Pulmonary artery endothelial cell (primary cell): ENCODE measurements around the gene TFCP2L1. TPM values are rescaled to one million over a fixed set of nuclear protein-coding genes. Genes with fewer than 3 reads are reported as not detected.

ENCODE experiments used
- DNase-seq: peaks from one replicate; pipeline ENCODE4 v3.0.0-alpha.2; 2011; ENCODE audit warnings: low read depth, low spot score
- total RNA-seq: library from RNA; depleted of rRNA; stranded (reverse); fragments of >200 nt; gene quantifications from 2 replicates; pipeline ENCODE4 v1.2.3, GENCODE V29; 2014

The TFCP2L1 gene
- total RNA-seq, 1 donor from 2014 or later = not detected

DNA sequence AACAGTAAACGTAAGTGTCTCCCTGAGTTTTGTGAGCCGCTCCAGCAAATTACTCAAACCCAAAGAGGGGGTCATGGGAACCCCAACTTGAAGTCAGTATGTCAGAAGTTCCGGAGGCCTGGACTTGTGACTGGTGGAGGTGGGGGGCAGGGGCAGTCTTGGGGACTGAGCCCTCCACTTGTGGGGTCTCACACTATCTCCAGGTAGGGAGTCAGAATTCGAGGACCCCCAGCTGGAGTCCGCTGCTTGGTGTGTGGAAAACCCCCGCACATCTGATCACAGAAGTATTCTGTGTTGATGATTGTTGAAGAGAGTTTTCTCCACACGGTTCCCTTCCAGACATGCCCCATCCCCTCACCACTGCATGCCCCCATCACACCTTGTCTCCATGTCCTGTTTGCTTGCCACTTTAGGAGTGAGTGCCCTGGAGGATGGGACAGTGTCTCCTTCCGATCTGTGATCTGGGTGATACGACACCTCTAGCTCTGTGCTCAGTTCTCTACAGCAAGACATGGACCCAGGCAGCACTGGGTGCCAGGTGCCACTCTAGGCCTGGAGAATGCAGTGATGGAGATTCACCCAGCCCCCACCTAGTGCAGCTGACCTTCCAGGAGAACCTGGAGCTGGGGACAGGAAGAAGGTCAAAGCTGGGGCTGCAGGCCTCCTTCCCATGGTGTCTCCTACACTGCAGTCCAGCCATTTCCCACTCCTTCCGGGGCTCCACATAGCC, 85.6 kb downstream of the TFCP2L1 start:
- DNase-seq = no peak

GRCh38 chr2:121197369-121198091, 87.5 kb downstream of the TFCP2L1 start:
- no peak for DNase-seq

GRCh38 chr2:121196849-121197155, 88.2 kb downstream of the TFCP2L1 start:
- no peak for DNase-seq

DNA sequence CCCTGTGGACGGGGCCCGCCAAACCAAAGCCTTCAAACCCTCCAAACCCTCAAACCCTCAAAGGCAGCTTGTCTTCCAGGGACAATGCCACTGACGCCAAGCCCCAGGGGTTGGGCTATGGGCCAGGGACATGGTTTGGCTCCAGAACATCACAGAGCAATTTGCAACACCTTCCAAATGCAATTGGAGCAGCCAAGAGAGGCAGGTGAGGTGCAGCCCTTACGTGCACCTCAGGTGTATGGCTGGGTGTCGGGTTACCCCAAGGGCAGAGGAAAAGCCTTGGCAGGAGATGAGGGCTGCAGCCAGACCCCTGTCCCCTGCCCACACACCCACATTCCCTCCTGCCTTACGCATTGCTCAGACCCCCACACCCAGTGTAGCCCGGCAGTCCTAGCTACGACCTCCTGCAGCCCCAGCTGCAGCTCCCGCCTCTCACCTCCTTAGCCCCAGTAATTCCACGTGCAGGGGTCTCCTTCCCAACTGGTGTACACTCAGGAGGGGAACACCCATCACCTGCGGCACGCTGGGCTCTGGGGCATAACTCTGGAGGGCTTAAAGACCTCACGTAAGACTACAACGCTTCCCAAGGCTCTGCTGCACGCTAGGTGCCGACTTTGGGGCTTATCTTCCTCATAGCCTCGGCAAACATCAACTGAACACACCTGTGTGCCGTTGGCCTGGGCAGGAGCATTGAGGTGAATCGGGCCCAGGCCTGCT, 88.7 kb downstream of the TFCP2L1 start:
- DNase-seq = no peak

GRCh38 chr2:121195036-121195435, 90.0 kb downstream of the TFCP2L1 start:
- no peak for DNase-seq

DNA sequence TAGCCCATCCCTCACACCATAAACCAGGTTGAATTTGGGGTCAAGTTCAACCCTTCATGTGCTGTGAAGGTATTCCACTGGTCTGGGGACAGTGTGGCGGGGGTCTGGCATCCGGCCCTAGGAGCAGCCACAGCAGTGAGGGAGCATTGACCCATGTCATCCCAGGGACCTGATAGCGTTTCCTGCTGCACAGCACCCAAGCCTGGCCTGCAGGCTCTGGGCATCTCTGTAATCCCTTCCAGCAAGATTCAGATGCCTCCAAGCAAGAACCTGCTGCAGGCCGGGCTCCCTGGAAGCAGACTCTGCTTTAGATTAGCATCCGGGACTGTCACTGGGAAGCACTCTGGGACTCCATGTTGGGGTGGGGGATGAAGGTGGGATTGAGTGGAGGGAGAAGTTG, 90.4 kb downstream of the TFCP2L1 start:
- DNase-seq = no peak

DNA sequence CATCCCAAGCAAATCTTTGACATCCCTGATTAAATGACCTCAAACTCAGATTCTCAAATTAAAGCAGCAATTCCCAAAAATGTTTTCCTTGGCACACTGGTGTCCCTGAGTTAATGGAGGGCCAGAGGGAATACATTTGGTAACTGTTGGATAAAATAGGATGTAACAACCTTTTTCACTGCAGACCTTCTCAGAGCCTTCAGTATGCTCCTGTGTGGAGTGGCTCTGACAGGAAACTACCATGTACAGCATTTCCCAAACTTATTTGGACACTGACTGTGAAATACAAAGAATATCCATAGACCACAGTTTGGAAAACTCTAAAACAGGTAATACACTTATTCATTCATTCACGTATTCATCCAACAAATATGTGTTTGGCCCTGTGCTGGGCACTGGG, 91.8 kb downstream of the TFCP2L1 start:
- no peak for DNase-seq

- no peak for DNase-seq
These were observed 92.4 kb downstream of the TFCP2L1 start for GRCh38 chr2:121192576-121192975.

GRCh38 chr2:121191191-121192170, 93.5 kb downstream of the TFCP2L1 start:
- no peak for DNase-seq

- DNase-seq = no peak
These were observed 95.2 kb downstream of the TFCP2L1 start for GRCh38 chr2:121189661-121190381.

- no peak for DNase-seq
These were observed 96.0 kb downstream of the TFCP2L1 start for GRCh38 chr2:121189011-121189410.

DNA sequence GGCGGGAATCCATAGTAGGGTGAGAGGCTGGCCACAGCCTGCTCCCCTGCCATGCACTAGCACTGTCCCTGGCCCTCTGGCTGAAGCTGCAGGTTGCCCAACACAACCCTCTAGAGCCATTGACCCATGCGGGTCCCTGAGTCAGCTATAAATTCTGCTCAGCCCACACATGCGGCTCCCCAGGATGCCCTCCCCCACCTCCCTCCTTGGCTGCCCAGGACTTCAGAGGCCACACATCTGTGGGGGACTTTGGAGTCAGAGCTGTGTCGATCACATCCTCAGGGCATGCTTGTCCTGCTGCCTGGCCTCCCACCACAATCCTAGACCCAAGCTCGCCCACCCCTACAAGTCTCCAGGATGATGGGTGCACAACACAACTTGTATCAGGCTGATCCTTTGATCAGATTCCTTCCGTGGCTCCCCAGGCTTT, 97.0 kb downstream of the TFCP2L1 start:
- no peak for DNase-seq

DNA sequence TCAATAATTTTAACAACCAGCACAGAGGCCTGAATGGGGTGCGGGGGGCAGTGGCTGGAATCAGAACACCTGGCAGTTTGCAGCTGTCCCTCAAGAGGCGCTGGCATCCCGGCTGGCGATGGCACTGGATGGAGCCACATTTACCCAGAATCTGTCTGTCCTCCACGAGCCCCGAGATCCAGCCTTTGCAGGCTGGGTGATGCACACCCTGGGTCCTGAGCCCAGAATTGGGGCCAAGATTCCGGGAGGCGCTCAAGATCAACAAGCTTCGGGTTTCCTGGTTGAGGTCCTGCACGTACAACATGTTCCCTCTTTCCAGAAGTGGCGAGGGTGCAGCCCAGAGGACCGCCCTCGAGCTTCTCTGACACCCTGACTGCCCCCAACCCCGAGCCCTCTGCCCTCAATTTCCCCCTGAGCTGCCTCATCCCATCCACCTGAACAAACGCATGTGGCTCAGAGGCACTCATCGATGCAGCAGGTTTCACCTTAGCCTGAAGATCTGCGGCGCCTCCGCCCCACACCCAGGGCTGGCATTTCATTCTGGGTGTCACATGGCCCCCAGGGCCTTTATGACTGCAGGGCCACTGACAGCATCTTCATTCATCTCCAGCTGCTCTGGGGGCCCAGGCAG, 97.5 kb downstream of the TFCP2L1 start:
- no peak for DNase-seq

DNA sequence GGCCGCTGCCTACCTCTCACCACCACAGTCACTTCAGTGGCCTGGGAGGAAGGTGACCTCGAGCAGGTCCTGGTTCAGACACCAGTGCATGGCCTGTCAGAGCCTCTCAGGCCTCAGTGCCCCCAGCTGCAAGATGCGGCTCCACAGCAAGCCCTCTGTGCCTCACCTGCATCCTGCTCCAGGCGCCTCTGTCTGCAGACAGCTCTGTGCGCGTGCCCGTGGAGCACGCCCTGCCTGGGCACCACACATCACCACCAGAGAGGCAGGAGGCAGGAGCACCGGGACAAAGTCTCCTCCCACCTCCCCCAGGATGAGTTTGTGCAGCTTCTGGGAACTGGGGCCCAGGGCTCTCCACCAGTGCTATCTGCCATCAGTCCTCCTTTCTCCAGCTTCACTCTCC, 98.7 kb downstream of the TFCP2L1 start:
- DNase-seq = no peak

GRCh38 chr2:121185571-121186074, 99.4 kb downstream of the TFCP2L1 start:
- DNase-seq = no peak

DNA sequence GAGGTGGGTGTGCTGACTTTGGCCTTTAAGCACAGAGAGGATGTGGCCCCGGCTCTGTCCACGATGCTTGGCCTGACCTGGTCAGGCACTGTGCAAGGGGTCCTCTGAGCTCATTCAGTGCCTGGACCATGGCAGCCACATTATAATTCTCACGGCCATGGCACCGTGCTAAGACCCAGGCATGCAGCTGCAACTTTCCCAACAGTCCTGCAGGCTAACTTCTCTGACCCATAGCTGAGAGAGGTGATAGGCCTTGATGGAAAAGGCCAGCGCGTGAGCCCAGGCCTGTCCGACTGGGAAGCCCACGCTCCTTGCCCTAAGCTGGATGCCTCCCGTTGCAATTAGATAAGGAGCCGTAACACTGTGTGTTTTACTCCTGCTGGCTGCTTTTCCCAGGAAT, 99.9 kb downstream of the TFCP2L1 start:
- no peak for DNase-seq

DNA sequence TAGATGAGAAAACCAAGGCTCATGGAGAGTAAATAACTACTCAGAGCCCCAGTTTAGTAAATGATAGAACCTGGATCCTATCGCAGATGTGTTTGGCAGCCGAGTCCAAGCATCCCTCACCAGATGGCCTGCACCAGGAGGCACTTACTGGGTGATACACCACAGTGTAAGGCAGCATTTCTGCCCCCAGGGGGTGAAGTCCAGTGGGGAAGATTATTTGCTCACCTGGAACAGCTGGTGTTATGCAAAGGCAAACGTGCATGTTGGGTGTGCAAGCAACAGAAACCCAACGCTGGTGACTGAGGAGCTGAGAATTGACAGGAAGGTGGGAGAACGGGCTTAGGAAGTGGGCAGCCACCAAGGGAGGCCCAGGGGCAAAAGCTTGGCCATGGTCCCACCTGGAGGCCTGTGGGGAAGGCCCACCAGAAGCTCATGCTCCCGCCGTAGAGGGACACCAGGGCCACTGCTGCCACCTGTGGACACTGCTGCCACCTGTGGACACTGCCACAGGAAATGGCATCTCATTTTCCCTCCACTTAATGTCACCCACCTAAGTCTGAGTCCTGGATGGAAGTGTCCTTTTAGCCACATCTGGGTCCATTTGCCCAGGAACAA, 100.6 kb downstream of the TFCP2L1 start:
- DNase-seq = no peak

DNA sequence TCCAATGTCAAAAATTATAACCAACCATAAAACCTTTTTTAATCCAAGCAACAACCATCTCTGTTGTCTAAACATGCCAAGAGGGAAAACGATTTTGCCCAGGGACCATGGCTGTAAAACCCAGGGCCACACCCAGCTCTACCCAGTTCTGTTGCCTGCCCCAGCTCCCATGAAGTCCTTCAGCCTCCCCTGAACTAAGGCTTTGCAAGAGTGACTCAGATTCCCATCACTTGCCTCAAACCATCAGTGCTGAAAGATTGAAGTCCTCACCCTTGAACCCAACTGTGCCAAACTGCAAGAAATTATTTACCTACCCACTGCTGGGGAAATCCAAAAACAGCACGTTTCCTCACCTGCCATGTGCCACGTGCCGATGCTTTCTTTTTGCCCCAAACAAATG, 102.5 kb downstream of the TFCP2L1 start:
- DNase-seq = no peak

GRCh38 chr2:121179467-121179866, 105.5 kb downstream of the TFCP2L1 start:
- DNase-seq = no peak

DNA sequence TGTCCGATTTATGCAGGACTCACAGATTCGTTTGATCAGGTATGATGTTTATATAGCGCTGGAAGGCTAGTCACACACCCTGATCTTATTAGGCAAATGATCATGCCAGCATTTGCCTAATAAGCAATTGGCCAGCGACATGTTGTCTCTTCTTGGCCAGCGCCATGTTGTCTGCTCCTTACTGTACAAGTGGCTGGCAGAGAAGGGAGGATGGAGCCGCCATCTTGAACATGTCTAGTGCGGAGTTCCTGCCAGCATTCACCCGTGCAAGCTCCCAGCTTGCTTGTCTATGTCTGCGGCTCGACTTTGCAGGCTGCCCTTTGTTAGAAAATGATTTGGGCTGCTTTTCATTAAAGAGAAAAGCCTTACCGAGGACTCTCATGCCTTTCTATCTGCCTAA, 106.3 kb downstream of the TFCP2L1 start:
- no peak for DNase-seq
